COLO668 (cell line): ENCODE data around the gene TINCR.

ENCODE experiments used
- DNase-seq: peaks from one replicate; lab custom pipeline; 2025; ENCODE audit not compliant: unreplicated experiment; lab: John Stamatoyannopoulos, UW

TINCR gene

DNA sequence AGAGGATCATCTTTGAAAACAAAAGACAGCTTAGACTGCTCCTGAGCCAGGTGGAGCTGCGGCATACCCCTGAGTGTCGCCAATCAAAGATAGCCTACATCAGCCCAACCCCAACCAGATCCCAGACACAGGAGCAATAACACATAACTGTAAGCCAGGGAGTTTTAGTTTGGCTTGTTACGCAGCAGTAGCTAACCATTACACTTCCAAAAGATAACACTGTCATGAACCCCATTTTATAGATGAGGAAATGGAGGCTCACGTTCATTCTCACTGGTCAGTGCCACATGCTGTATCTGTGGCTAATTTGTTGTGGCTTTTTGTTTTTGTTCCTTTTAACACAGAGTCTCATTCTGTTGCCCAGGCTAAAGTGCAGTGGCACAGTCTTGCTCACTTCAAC is 47.3 kb downstream of the TINCR start:
- no peak for DNase-seq

DNA sequence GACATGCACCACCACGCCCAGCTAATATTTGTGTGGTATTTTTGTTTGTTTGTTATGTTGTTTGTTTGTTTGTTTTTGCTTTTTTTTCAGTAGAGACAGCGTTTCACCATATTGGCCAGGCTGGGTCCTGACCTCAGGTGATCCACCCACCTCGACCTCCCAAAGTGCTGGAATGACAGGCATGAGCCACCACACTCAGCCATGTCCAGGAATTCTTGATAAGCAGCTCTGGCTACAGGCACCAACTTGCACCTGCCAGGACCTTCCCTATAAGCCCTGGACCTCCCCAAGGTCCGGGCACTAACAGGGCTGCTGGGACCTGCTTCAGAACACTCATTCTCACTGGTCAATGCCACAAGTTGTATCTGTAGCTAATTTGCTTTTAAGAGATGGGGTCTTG is 48.7 kb downstream of the TINCR start:
- no peak for DNase-seq

DNA sequence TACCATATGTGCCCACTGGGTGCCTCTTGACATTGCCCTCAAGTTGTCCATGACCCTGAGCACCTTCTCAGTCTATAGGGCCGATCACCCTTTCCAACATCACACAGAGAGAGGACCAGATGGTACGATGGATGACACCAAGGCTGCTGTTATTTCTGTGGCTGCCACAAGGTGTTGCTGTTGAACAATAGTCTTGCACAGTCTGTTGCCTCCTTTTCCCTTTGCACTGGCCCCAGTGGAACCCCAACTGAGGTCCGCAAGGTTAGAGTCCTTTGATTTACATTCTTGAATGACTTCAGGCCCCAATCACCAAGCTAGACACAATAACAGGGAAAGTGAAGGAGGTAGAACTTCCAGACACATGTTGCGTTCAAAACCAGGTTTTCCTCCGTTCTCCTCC is 52.0 kb downstream of the TINCR start:
- no peak for DNase-seq

DNA sequence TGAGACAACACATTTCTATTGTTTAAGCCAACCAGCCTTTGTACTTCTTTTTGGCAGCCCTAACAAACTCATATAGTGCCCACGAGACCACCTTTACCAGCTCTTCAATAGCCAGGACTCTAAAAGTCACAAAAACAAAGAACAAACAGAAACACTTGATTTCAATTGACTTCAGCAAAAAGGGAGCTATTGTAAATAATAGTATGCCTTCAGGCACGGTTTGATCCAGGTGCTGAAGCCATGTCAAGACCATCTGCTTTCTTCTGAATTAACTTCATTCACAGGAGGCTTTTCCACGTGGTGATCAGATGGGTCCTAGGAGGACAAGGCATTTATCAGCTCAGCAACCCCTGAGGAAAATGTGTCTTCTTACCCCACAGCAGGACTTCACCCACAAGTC is 53.8 kb downstream of the TINCR start:
- DNase-seq: no peak

DNA sequence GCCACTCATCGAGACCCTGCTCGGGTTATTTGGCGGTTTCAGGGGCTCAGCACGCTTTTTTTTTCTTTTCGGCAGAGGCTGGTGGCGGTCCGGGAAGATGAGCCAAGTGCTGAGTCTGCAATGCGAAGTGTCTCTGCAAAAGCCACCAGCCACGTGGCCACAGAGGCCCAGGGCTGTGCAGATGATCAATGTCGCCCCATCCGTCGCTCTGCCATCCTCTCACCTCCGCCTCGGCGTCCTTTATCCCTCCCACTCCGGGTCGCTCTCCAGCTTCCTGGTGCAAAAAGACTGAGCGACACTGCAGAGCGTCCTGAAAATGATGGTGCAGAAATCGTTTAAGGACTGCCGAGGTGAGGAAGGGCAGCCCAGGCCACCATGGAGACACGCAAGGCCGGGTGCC is 55.0 kb downstream of the TINCR start:
- no peak for DNase-seq
